ENCODE measurements around the gene GABRR2. TPM values are rescaled to one million over a fixed set of nuclear protein-coding genes. Genes with fewer than 3 reads are reported as not detected.

GABRR2 gene
- total RNA-seq, 1 donor from 2014 or later: 0.32 TPM

DNA sequence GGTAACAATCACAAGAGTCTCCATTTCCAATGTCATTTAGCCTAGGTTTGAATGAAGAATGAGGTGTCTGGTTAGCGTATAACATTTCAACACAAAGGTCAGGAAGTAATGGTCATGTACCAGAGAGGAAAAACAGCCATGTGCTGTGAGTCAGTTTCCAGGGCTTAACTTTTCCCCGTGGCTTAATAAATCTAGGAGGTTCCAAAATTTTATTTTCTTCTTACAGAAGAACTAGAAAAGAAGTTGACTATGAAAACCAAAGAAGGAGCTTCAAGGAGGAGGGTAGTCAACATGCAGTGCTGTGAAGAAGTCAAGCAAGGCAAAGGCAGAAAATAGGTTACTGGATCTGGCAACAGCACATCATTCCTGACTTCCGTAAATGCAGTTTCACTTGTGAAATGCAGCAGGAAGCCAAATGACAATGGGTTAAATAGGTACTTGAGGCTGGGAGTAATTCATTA, 8.4 kb upstream of the GABRR2 start:
- Histone ChIP-seq H3K9me3 (peaks cover 0 to 3% of the 10 kb centered on the region in 2 donors), H3K27ac (no peak overlapping the region), H3K27me3 (no peaks in the 10 kb centered on the region), H3K4me3 (no peak overlapping the region), H3K36me3 (peaks cover 14 to 28% of the 10 kb centered on the region in 2 donors), H3K4me1 (no peaks in the 10 kb centered on the region)
- DNase-seq (ENCODE audit: low spot score in 2 of 2): no peak
- intact Hi-C loops (cut with DNase I): no loop called here
- TF ChIP-seq, protein P1, sequence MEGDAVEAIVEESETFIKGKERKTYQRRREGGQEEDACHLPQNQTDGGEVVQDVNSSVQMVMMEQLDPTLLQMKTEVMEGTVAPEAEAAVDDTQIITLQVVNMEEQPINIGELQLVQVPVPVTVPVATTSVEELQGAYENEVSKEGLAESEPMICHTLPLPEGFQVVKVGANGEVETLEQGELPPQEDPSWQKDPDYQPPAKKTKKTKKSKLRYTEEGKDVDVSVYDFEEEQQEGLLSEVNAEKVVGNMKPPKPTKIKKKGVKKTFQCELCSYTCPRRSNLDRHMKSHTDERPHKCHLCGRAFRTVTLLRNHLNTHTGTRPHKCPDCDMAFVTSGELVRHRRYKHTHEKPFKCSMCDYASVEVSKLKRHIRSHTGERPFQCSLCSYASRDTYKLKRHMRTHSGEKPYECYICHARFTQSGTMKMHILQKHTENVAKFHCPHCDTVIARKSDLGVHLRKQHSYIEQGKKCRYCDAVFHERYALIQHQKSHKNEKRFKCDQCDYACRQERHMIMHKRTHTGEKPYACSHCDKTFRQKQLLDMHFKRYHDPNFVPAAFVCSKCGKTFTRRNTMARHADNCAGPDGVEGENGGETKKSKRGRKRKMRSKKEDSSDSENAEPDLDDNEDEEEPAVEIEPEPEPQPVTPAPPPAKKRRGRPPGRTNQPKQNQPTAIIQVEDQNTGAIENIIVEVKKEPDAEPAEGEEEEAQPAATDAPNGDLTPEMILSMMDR (IDR thresholded peaks at IDR 0.05): no peak

DNA sequence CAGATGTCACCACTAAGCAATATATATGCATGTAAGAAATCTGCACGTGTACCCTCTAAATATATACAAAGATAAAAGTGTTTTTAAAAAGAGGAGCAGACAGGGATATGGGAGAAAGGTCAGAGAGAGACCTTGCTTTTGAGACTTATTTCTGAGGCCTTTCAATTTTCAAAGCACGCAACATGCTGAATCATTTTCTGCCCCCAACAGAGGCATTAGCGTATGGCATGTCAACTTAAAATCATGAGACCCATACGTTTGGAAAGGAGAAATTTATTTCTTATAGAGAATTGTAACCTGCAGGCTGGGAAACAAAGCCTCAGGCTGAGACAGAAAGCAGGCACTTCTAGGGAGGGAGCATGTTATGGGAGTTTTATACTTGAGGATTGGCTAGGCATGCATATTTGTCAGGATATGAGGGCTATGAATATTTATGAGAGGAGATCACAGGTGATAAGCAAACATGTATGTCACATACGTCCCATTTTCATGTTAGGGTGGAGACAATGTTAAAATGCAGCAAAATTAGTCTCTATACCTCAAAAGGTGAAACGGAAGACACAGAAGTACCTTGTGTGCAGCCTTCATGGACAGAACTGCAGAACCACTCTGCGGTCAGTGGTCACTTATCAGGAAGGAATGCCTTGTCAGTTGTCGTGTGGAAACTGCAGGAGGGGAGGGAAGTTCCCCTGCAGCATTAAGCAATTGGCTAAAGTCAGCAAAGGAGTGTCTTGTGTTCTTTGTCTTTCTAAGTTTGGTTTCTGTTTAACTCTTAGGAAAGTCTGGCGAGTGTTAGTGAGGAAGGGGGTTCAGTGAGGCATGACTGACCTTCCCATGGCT, 6.3 kb upstream of the GABRR2 start:
- no peaks in the 10 kb centered on the region for H3K27me3 ChIP-seq
- H3K4me3 ChIP-seq: no peak overlapping the region
- intact Hi-C loops (cut with DNase I): no loop called here
- no peak overlapping the region for H3K27ac ChIP-seq
- H3K9me3 ChIP-seq: peaks cover 0 to 3% of the 10 kb centered on the region in 2 donors
- DNase-seq (ENCODE audit: low spot score in 2 of 2): no peak
- no peaks in the 10 kb centered on the region for H3K4me1 ChIP-seq
- peaks cover 3 to 6% of the 10 kb centered on the region in 2 donors for H3K36me3 ChIP-seq
- TF ChIP-seq, protein P1 (IDR thresholded peaks at IDR 0.05): no peak

DNA sequence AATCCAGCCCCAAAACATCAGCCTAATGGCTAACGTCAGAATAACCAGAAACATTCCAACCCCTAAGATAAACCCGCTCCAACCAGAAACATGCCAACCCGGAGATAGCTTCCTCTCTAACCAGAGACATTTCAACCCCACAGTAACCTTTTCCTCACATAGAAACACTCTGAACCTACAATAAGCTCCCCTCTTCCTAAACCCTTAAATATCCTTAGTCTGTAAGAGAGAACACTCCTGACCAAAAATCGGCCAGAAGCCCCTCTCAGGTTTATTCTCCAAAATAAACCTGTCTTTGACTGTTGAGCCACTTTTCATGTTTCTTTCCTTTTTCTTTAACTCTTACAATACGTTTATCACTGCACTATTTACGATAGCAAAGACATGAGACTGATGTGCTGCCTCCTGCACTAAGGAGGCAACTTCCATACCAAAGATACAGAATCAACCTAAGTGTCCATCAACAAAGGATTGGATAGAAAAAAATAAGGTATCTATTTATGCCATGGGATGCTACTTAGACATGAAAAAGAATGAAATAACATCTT, 5.0 kb upstream of the GABRR2 start:
- intact Hi-C loops (cut with DNase I): no loop called here
- Histone ChIP-seq H3K36me3 (peaks cover 0 to 2% of the 10 kb centered on the region in 2 donors), H3K9me3 (peaks cover 0 to 3% of the 10 kb centered on the region in 2 donors), H3K27ac (no peak overlapping the region), H3K4me1 (no peaks in the 10 kb centered on the region), H3K27me3 (no peaks in the 10 kb centered on the region), H3K4me3 (no peak overlapping the region)
- TF ChIP-seq, protein P1 (IDR thresholded peaks at IDR 0.05): no peak
- DNase-seq (ENCODE audit: low spot score in 2 of 2): no peak

DNA sequence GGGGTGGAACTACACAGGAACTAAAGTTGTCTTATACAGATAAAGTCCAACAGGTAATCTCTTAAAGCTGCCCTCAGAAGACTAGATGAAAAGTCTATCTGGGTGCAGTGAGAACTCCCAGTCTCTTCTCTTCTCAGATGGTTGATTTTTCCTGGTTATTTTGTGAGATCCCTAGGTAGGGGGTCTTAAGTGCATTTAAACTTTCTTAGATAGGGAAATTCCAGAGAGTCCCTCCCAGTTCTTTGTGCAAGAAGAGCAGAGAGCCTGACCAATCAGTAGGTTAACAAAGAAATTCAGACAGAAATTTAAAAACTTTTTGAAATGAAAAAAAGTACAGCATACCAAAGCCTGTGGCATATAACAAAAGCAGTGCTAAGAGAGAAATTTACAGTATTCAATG, 2.0 kb upstream of the GABRR2 start:
- intact Hi-C loops (cut with DNase I): no loop called here
- TF ChIP-seq, protein P1 (IDR thresholded peaks at IDR 0.05): no peak

DNA sequence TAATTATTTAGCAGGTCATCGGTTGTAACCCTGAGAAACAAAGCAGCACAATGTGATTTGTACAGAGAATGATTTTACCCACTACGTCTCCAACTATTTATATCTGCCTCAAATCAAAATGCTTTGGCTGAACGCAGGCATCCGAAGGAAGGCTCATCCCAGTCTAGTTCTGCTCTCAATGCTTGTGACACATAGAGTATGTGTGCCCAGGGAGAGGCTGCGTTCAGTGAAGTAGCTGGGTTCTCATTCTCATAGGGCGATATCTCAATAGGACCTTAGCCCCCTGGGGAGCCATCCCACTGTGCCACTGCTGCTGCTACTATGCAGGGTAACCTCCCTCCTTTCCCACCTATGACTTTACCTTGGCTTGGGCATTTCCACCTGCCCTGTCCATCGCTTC, 407 bp downstream of the GABRR2 start:
- Histone ChIP-seq H3K9me3 (no peaks in the 10 kb centered on the region), H3K4me3 (no peak overlapping the region), H3K4me1 (peaks cover 4 to 16% of the 10 kb centered on the region in 2 donors), H3K36me3 (peaks cover 0 to 4% of the 10 kb centered on the region in 2 donors), H3K27me3 (no peaks in the 10 kb centered on the region), H3K27ac (no peak overlapping the region)
- TF ChIP-seq, protein P1 (IDR thresholded peaks at IDR 0.05): no peak
- DNase-seq (ENCODE audit: low spot score in 2 of 2): no peak
- intact Hi-C loops (cut with DNase I): loop anchor here (5.0 kb wide), 1 partner anchor 53 kb away; no protein-coding TSS in a partner anchor

More for the DNA sequence above, 2.0 kb upstream of the GABRR2 start:
- H3K36me3 ChIP-seq: peaks cover 0 to 4% of the 10 kb centered on the region in 2 donors
- no peak overlapping the region for H3K27ac ChIP-seq
- H3K4me1 ChIP-seq: peaks cover 4 to 9% of the 10 kb centered on the region in 2 donors
- peaks cover 0 to 3% of the 10 kb centered on the region in 2 donors for H3K9me3 ChIP-seq
- H3K4me3 ChIP-seq: no peak overlapping the region
- DNase-seq (ENCODE audit: low spot score in 2 of 2): no peak
- no peaks in the 10 kb centered on the region for H3K27me3 ChIP-seq
